A673 (cell line): ENCODE results near the gene CLEC9A. TPM values are rescaled to one million over a fixed set of nuclear protein-coding genes. Genes with fewer than 3 reads are reported as not detected.

ENCODE experiments used
- BruUV-seq: library from RNA; stranded (reverse); fragments of 400-500 nt; replicated peaks from 2 replicates; lab custom pipeline; 2021; lab: Mats Ljungman, UMichigan
- CTCF ChIA-PET: fragments of 300-600 bp; sonication (Branson Sonifier 250); formaldehyde crosslinking; loops from one replicate; lab custom pipeline; 2022; ENCODE audit warnings: antibody characterized with exemption; lab: Charles Lee
- POLR2A ChIA-PET: fragments of 300-600 bp; sonication (Branson Sonifier 250); formaldehyde crosslinking; loops from one replicate; lab custom pipeline; 2022; ENCODE audit warnings: antibody characterized with exemption; ENCODE audit not compliant: low non-redundant PET; lab: Charles Lee
- DNase-seq: peaks from one replicate; pipeline ENCODE4 v3.0.0-alpha.2; 2015; ENCODE audit warnings: low spot score
- H3K27ac ChIP-seq: fragments of 200-600 bp; sonication (generic); 2 replicates; pipeline ENCODE4 v1.5.1; 2016; ENCODE audit warnings: mixed run types, low read depth, mild to moderate bottlenecking, mixed read lengths, antibody characterized with exemption, low read length; ENCODE audit not compliant: poor library complexity, severe bottlenecking
- H3K27me3 ChIP-seq: fragments of 200-600 bp; sonication (generic); replicated peaks from 2 replicates; pipeline ENCODE4 v1.6.1; 2017; ENCODE audit warnings: mixed run types, low read depth, mild to moderate bottlenecking, mixed read lengths, antibody characterized with exemption, low read length; ENCODE audit not compliant: insufficient read depth, poor library complexity
- H3K36me3 ChIP-seq: fragments of 200-600 bp; sonication (generic); 2 replicates; pipeline ENCODE4 v1.6.1; 2016; ENCODE audit warnings: mixed run types, mild to moderate bottlenecking, mixed read lengths, antibody characterized with exemption, low read length; ENCODE audit not compliant: insufficient read depth, poor library complexity, severe bottlenecking
- H3K4me1 ChIP-seq: fragments of 200-600 bp; sonication (generic); 2 replicates; pipeline ENCODE4 v1.6.1; 2017; ENCODE audit warnings: mixed run types, mild to moderate bottlenecking, mixed read lengths, antibody characterized with exemption, low read length; ENCODE audit not compliant: insufficient read depth, poor library complexity, severe bottlenecking
- H3K4me3 ChIP-seq: fragments of 200-600 bp; sonication (generic); 2 replicates; pipeline ENCODE4 v1.5.1; 2016; ENCODE audit warnings: low read depth, mixed run types, mild to moderate bottlenecking, mixed read lengths, low read length; ENCODE audit not compliant: poor library complexity, severe bottlenecking
- H3K9me3 ChIP-seq: fragments of 200-600 bp; sonication (generic); 2 replicates; pipeline ENCODE4 v1.6.1; 2016; ENCODE audit warnings: mixed run types, low read depth, mild to moderate bottlenecking, mixed read lengths, antibody characterized with exemption, low read length; ENCODE audit not compliant: poor library complexity, severe bottlenecking
- CTCF ChIP-seq: fragments of 300-800, 200-600 bp; sonication (generic); conservative IDR thresholded peaks from 2 replicates; pipeline ENCODE4 v1.5.1; 2017; ENCODE audit warnings: low read depth, mild to moderate bottlenecking, antibody characterized with exemption, low read length, moderate library complexity, mixed read lengths
- EZH2 ChIP-seq: fragments of 200-600 bp; sonication (generic); IDR thresholded peaks from 2 replicates; pipeline ENCODE4 v1.6.1; 2017; ENCODE audit warnings: borderline replicate concordance, low read depth, mild to moderate bottlenecking, mixed read lengths, antibody characterized with exemption, low read length; ENCODE audit not compliant: poor library complexity, severe bottlenecking
- intact Hi-C: fragments of 100-400 bp; cut with micrococcal nuclease; formaldehyde crosslinking; loops from one replicate; pipeline ENCODE4 v1.10.0; 2022; ENCODE audit not compliant: unreplicated experiment
- total RNA-seq: library from RNA; stranded (reverse); gene quantifications from 2 replicates; pipeline ENCODE4 v1.2.3, GENCODE V29; 2021

Gene CLEC9A
- total RNA-seq, 1 experiment from 2014 or later, result not detected

GRCh38 chr12:10115311-10115710, 84.8 kb downstream of the CLEC9A start:
- no peaks in the 10 kb centered on the region for H3K27me3 ChIP-seq
- H3K9me3 ChIP-seq, result no peaks in the 10 kb centered on the region
- H3K4me3 ChIP-seq, result no peak overlapping the region
- intact Hi-C loops, result no loop called here
- H3K27ac ChIP-seq, result no peak overlapping the region
- BruUV-seq, result no TSS peak
- H3K4me1 ChIP-seq, result no peaks in the 10 kb centered on the region
- no peak for DNase-seq
- POLR2A ChIA-PET, result no interaction called here
- CTCF ChIA-PET, result no interaction called here
- TF ChIP-seq CTCF (no peak), EZH2 (no peak)
- H3K36me3 ChIP-seq, result no peaks in the 10 kb centered on the region

Other genes with a start within 250 kb of the CLEC9A start
- gene KLRF1, start 203.2 kb upstream of the CLEC9A start, total RNA-seq, result not detected in 2 replicates
- 9.4 and 12.3 TPM in 2 replicates for gene CLEC2B, start 161.3 kb upstream of the CLEC9A start, total RNA-seq
- gene KLRF2, start 149.2 kb upstream of the CLEC9A start, total RNA-seq, result not detected in 2 replicates
- not detected in 2 replicates for gene CLEC2A, start 98.3 kb upstream of the CLEC9A start, total RNA-seq
- not detected in 2 replicates for gene CLEC12A, start 59.3 kb upstream of the CLEC9A start, total RNA-seq
- not detected in 2 replicates for gene CLEC1B, start 31.6 kb upstream of the CLEC9A start, total RNA-seq
- not detected in 2 replicates for gene CLEC12B, start 20.1 kb upstream of the CLEC9A start, total RNA-seq
- not detected in 2 replicates for gene CLEC1A, start 68.3 kb downstream of the CLEC9A start, total RNA-seq
- gene CLEC7A, start 99.5 kb downstream of the CLEC9A start, total RNA-seq, result 0.28 and 0.39 TPM in 2 replicates
- not detected in 2 replicates for gene OLR1, start 141.4 kb downstream of the CLEC9A start, total RNA-seq
- 0.24 TPM in 1 of 2 replicates, not detected in the other for gene TMEM52B, start 148.3 kb downstream of the CLEC9A start, total RNA-seq
- gene GABARAPL1, start 182.2 kb downstream of the CLEC9A start, total RNA-seq, result 63.3 and 70.6 TPM in 2 replicates